ENCODE results near the gene SAMM50. TPM values are rescaled to one million over a fixed set of nuclear protein-coding genes. Genes with fewer than 3 reads are reported as not detected.

The SAMM50 gene
- total RNA-seq, 1 donor from 2014 or later, result 60.5 TPM

DNA sequence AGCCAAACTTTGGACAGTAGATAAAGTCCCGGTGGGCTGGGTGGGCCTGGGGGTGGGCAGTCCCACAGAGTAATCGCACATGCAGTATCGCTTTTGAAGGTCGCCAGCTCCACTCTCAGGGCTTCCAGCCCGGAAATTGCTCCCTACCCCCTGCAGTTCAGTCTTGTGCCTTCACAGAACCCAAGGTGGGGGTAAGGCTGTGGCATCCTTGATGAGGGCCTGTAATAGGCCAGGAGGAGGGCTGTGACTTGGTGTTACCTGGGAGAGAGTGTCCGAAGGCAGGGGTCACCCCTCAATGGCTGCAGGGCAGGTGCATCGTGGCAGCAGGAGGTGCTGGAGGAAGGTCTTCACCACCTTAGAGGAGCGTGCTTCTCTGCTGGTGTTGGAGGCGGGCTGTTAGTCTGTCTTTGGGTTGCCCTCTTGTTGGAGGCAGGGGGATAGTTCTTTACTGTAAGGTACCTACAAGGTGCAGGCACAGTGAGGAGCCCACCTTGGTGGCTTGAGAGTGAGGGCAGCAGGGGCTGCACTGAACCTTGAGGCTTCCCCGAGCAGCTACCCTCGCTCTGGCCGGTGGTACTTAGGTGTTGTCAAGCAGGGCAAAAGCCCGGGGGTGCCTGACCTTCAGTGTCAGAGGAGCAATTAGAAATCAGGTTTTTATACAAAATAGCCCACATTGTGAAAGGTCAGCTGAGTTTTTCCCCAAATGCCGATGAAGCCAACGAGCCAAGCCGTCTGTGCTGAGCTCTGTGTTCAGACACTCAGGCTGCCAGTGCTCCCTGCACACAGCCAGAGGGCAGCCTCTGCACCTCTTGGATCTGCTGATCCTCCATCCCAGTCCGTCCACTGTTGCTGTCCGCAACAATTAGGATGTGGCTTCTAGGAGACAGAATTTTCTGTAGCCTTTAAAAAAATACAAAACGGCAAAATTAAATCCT lies 21.9 kb downstream of the SAMM50 start:
- peaks cover 59% of the 10 kb centered on the region for H3K36me3 Mint-ChIP-seq (ENCODE audit: low read depth)
- no peaks in the 10 kb centered on the region for H3K27me3 Mint-ChIP-seq
- no peaks in the 10 kb centered on the region for H3K4me1 Mint-ChIP-seq
- no peak overlapping the region for H3K4me3 Mint-ChIP-seq
- no peak for DNase-seq
- intact Hi-C loops (cut with micrococcal nuclease), result no loop called here
- H3K9me3 Mint-ChIP-seq, result no peaks in the 10 kb centered on the region
- no peak overlapping the region for H3K27ac Mint-ChIP-seq

DNA sequence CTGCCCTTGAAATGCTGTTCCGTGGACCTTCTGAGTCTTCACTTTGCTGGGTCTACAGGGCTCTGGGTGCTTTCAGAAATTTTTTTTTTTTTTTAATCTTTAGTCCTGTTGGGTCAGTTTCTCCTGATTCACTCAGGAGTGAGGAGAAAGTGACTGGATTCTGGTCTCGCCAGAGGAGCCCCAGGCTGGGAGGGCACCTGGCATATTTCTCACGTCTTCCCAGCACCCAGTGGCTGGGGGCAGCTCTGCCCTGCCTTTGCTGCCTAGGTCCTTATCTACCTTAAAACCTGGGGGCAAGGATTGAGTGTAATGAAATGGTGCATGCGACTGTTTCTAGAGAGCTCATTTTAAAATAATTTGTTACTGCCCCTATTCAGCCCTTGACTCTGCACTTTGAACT lies 23.3 kb downstream of the SAMM50 start:
- intact Hi-C loops (cut with micrococcal nuclease), result no loop called here
- no peak for DNase-seq
- Mint-ChIP-seq H3K4me3 (no peak overlapping the region), H3K27ac (no peak overlapping the region), H3K27me3 (no peaks in the 10 kb centered on the region), H3K9me3 (no peaks in the 10 kb centered on the region), H3K36me3 (ENCODE audit: low read depth) (peaks cover 53% of the 10 kb centered on the region), H3K4me1 (no peaks in the 10 kb centered on the region)

DNA sequence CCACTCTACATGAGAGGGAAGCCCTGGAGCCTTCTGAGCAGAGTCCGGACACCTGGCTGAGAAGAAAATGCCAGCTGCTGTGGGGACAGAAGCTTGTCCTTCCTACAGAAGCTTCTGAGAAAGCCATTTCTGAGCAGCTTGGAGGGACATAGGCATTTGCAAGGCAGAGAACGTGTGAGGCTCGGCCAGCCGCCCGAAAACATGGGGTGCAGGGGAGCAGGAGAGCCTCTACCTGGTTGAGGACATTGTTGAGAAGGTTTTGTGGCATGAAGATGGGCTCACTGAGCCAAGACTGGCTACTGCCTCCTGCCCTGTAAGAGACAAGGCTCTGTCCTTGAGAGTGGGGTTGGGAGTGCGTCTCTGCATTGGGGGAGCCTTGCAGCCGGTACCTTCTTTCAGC lies 25.3 kb downstream of the SAMM50 start:
- Mint-ChIP-seq H3K27me3 (no peaks in the 10 kb centered on the region), H3K4me1 (no peaks in the 10 kb centered on the region), H3K36me3 (ENCODE audit: low read depth) (peaks cover 58% of the 10 kb centered on the region), H3K9me3 (no peaks in the 10 kb centered on the region), H3K4me3 (no peak overlapping the region), H3K27ac (no peak overlapping the region)
- intact Hi-C loops (cut with micrococcal nuclease), result no loop called here
- DNase-seq, result no peak

DNA sequence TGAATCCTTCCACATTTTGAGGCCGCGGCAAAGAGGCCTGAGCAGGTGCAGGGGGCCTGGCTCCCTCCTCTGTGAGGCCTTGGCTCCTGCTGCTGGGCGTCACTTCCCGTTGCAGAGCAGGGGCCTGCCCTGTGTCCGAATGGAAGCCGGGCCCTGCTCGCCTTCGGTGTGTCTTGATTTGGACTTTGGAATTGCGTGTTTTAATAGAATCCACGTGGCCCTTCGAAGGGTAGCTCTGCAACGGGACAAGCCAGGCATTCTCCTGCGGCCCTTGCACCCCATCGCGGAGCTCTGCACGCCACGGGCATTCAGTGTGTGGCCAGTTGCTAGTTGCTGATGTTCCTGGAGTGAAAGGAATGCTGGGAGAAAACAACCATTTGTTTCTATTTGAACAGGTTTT lies 25.8 kb downstream of the SAMM50 start:
- Mint-ChIP-seq H3K36me3 (ENCODE audit: low read depth) (peaks cover 55% of the 10 kb centered on the region), H3K27ac (no peak overlapping the region), H3K9me3 (no peaks in the 10 kb centered on the region), H3K27me3 (no peaks in the 10 kb centered on the region), H3K4me3 (no peak overlapping the region), H3K4me1 (no peaks in the 10 kb centered on the region)
- intact Hi-C loops (cut with micrococcal nuclease), result no loop called here
- DNase-seq, result no peak

DNA sequence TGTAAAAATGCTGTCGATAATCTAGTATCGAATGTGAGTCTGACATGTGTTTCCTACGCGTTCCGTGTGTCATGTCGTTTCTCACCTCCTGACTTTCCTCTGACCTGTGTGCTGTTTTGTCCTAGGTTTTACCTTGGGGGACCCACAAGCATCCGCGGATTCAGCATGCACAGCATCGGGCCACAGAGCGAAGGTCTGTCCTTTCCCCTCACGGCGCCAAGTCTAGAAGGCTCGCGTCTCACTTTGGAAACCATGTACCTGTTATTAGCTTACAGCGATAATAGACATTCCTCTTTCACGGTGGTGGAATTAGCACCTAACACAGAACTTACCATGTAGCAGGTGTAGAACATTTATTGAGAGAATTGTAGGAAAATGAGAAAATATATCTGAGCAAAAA lies 28.6 kb downstream of the SAMM50 start:
- Mint-ChIP-seq H3K36me3 (ENCODE audit: low read depth) (peaks cover 60% of the 10 kb centered on the region), H3K4me3 (no peak overlapping the region), H3K4me1 (no peaks in the 10 kb centered on the region), H3K27ac (no peak overlapping the region), H3K27me3 (no peaks in the 10 kb centered on the region), H3K9me3 (no peaks in the 10 kb centered on the region)
- intact Hi-C loops (cut with micrococcal nuclease), result no loop called here
- no peak for DNase-seq

DNA sequence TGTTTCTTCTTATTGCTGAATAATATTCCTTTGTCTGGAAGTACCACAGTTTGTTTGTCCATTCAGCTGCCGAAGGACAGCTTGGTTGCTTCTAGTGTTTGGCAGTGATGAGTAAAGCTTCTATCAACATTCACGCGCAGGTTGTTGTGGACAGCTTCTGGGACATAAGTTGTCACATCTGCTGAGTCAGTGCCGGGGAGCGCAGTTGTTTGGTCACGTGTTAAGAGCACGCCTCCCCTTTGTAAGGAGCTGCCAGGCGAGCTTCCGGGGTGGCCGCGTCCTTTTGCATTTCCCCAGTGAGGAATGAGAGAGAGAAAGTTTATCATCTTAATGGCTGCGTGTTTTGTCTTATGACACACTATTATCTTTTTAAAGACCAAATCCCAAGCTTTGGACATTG lies 30.3 kb downstream of the SAMM50 start:
- no peaks in the 10 kb centered on the region for H3K27me3 Mint-ChIP-seq
- H3K36me3 Mint-ChIP-seq (ENCODE audit: low read depth), result peaks cover 54% of the 10 kb centered on the region
- intact Hi-C loops (cut with micrococcal nuclease), result no loop called here
- H3K4me3 Mint-ChIP-seq, result no peak overlapping the region
- DNase-seq, result no peak
- H3K4me1 Mint-ChIP-seq, result no peaks in the 10 kb centered on the region
- H3K27ac Mint-ChIP-seq, result no peak overlapping the region
- no peaks in the 10 kb centered on the region for H3K9me3 Mint-ChIP-seq

DNA sequence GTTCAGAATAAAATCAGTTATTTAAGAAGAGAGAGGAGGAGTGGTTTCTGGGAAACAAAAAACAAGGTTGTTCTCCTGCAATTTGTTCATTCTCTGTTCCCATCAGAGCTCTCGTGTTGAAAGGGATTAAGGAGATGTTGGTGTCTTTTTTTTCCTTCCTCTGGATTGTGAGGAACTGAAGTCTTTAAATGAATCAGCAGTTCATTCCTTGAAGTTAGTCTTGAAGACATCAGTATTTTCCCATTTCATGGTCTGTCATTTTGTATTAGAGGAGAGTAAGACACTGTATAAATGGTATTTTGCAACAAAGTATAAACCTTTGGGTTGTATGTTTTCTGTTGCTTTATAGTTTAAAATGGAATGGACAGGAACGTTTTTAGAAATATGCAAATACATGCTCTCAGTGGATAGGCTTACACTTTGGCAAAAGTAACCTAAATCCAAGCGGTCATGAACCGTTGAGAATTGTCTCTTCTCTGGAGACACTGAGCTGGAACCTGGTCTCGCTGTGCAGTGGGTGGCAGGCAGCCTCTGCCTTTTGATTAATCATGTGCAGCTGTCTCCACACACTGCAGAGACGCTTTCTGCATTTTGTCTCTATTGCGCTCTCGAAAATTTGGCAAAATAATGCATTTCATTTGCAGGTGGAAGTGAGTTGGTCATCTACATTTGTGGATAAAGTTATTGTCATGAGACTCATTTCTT lies 33.0 kb downstream of the SAMM50 start:
- Mint-ChIP-seq H3K4me3 (no peak overlapping the region), H3K36me3 (ENCODE audit: low read depth) (peaks cover 64% of the 10 kb centered on the region), H3K4me1 (peaks cover under 1% of the 10 kb centered on the region), H3K27ac (no peak overlapping the region), H3K27me3 (no peaks in the 10 kb centered on the region), H3K9me3 (no peaks in the 10 kb centered on the region)
- intact Hi-C loops (cut with micrococcal nuclease), result no loop called here
- no peak for DNase-seq

DNA sequence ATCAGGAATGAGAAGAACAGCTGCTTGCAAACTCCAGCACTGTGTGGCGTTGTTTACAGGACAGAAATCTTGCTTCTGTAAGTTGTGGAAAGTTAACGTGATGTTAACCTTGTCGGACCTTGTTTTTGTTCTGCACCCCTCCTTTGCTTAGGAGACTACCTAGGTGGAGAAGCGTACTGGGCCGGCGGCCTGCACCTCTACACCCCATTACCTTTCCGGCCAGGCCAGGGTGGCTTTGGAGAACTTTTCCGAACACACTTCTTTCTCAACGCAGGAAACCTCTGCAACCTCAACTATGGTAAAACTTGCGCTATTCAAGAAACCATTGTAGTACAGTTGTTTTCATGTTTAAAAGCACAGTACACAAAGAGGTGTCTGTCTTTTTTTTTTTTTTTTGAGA lies 33.7 kb downstream of the SAMM50 start:
- Mint-ChIP-seq H3K4me3 (no peak overlapping the region), H3K9me3 (no peaks in the 10 kb centered on the region), H3K27ac (no peak overlapping the region), H3K4me1 (peaks cover 3% of the 10 kb centered on the region), H3K36me3 (ENCODE audit: low read depth) (peaks cover 62% of the 10 kb centered on the region), H3K27me3 (no peaks in the 10 kb centered on the region)
- intact Hi-C loops (cut with micrococcal nuclease), result no loop called here
- DNase-seq, result no peak

DNA sequence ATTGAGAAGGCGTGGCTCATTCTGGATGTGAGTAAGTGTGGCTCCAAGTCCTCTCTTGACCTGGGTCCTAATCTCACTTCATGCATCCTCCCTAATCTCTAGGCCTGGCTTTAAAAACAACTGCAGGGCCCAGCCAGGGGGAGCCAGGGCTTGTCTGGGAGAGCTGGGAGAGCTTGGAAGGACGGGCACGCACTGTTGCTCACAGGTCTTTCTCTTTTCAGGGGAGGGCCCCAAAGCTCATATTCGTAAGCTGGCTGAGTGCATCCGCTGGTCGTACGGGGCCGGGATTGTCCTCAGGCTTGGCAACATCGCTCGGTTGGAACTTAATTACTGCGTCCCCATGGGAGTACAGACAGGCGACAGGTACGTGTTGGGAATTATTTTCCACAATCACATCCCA lies 34.8 kb downstream of the SAMM50 start:
- intact Hi-C loops (cut with micrococcal nuclease), result loop anchor here (5.0 kb wide), 1 partner anchor 577 kb away; no protein-coding TSS in a partner anchor
- Mint-ChIP-seq H3K27me3 (no peaks in the 10 kb centered on the region), H3K27ac (no peak overlapping the region), H3K9me3 (no peaks in the 10 kb centered on the region), H3K36me3 (ENCODE audit: low read depth) (peaks cover 67% of the 10 kb centered on the region), H3K4me3 (no peak overlapping the region), H3K4me1 (peaks cover 7% of the 10 kb centered on the region)
- no peak for DNase-seq

DNA sequence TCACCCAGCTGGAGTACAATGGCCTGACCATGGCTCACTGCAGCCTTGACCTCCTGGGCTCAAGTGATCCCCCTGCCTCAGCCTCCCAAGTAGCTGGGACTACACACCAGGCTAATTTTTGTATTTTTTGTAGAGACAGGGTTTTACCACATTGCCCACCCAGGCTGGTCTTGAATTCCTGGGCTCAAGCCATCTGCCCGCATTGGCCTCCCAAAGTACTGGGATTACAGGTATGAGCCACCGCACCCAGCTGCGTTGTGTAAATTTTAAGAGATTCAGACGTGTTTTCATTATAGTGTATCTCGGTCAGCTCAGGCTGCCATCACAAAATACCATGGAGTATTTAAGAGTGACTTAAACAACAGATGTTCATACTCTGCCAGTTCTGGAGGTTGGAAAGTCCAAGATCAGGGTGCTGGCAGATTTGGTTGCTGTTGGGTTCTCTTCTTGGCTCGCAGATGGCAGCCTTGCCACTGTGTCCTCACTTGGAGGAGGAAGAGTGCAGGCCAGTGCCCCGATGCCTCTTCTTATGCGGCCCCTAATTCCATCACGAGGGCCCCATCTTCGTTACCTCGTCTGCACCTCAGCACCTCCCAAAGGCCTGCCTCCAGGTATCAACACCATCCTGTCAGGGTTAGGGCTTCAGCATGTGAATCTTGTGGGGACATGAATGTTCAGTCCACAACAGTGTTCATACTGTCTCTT lies 36.2 kb downstream of the SAMM50 start:
- Mint-ChIP-seq H3K4me3 (no peak overlapping the region), H3K9me3 (no peaks in the 10 kb centered on the region), H3K4me1 (peaks cover 15% of the 10 kb centered on the region), H3K27me3 (no peaks in the 10 kb centered on the region), H3K36me3 (ENCODE audit: low read depth) (peaks cover 64% of the 10 kb centered on the region), H3K27ac (no peak overlapping the region)
- intact Hi-C loops (cut with micrococcal nuclease), result loop anchor here (5.0 kb wide), 1 partner anchor 576 kb away; no protein-coding TSS in a partner anchor
- no peak for DNase-seq

DNA sequence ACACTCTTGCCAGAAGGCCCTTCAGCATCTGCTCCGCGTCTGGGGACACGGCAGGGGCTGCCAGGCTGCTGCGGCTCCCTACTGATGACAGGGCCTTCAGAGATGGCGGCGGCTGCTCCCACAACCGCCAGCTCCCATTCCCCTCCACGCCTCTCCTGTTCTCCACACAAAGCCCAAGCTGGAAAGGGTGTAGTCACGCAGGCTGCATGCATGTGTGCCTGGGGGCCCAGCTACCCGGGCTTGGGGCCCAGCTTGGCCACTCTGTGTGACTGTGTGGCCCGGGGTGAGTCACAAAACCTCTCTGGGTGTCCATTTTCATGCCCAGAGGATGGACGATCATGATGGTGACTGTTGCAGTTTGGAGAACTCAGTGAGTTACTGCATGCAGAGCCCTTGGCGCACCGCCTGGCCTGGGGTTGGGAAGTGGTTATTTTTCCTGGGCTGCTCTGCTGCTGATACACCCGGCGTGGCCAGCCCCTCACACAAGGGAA lies 37.1 kb downstream of the SAMM50 start:
- Mint-ChIP-seq H3K27ac (no peak overlapping the region), H3K36me3 (ENCODE audit: low read depth) (peaks cover 65% of the 10 kb centered on the region), H3K4me1 (peaks cover 20% of the 10 kb centered on the region), H3K27me3 (no peaks in the 10 kb centered on the region), H3K4me3 (no peak overlapping the region), H3K9me3 (no peaks in the 10 kb centered on the region)
- intact Hi-C loops (cut with micrococcal nuclease), result loop anchor here (5.0 kb wide), 1 partner anchor 575 kb away; no protein-coding TSS in a partner anchor
- DNase-seq, result no peak

DNA sequence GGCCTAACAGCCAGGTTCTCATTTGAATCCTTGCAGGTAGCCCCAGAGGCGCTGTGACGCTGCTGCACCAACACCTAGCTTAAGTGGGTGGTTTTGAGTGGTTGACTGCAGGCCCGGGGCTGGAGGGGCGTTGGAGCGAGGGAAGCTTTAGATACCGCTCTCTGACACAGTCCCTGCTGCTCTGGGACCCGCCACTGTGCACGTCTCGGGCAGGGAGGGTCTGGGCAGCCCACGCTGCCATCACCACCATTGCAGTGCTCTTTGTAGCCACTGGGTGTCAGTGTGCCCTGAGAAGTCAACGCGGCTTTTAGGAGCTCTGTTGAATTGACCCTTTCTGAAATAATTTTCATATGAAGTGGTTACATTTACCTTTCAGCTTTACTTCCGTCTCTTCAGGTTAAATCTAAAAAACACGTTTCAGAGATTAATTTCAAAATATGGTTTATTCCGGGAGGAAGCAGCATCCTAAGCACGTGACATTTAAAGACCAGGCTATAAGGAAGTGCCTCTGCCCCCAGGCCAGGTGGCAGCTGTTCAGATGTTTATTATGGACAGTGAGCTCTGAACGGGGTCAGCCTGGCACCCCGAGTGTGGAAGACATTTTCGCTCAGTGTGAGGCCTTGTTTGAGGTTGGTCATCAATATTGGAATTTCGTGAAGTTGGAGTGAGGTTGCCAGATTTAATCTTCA lies 38.0 kb downstream of the SAMM50 start:
- no peaks in the 10 kb centered on the region for H3K27me3 Mint-ChIP-seq
- no peak overlapping the region for H3K27ac Mint-ChIP-seq
- intact Hi-C loops (cut with micrococcal nuclease), result loop anchor here (1.0 to 5.0 kb wide), 4 partner anchors 88 to 633 kb away; no protein-coding TSS in a partner anchor
- H3K36me3 Mint-ChIP-seq (ENCODE audit: low read depth), result peaks cover 61% of the 10 kb centered on the region
- no peaks in the 10 kb centered on the region for H3K9me3 Mint-ChIP-seq
- no peak overlapping the region for H3K4me3 Mint-ChIP-seq
- peaks cover 20% of the 10 kb centered on the region for H3K4me1 Mint-ChIP-seq
- peak; percentile 89 for DNase-seq

DNA sequence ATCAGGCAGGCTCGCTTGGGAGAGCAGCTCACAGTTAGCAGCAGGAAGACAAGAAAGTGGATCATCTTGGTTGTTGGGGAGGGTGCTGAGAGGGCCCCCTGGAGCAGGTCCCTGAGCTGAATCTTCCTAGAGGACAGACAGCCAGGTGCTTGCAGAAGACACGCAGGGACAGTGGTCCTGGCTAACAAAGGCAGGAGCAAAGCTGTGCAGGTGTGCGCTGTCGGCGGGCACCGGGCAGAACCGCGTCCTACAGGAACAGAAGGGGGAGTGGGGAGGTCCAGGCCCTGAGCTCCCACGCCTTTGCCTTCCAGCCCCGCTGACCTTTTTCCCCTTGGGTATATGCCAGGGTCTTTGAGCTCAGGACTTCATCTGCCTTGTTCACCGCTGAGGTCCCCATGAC lies 38.8 kb downstream of the SAMM50 start:
- Mint-ChIP-seq H3K36me3 (ENCODE audit: low read depth) (peaks cover 62% of the 10 kb centered on the region), H3K27me3 (no peaks in the 10 kb centered on the region), H3K4me3 (peak overlapping the region; percentile 15), H3K4me1 (peaks cover 20% of the 10 kb centered on the region), H3K9me3 (no peaks in the 10 kb centered on the region), H3K27ac (no peak overlapping the region)
- intact Hi-C loops (cut with micrococcal nuclease), result loop anchor here (5.0 kb wide), 1 partner anchor 573 kb away; no protein-coding TSS in a partner anchor
- DNase-seq, result no peak

Measured in activated CD4-positive, alpha-beta T cell treated with anti-CD3 and anti-CD28 coated beads, Interleukin-2, amount 10 ng/mL, durations not matched to agents 24 days and 14 days (primary cell).